H1 (cell line): ENCODE data around the gene NINJ2. TPM values are rescaled to one million over a fixed set of nuclear protein-coding genes. Genes with fewer than 3 reads are reported as not detected.

Experiments
- E2F6 ChIP-seq: IDR thresholded peaks from 2 replicates; pipeline ENCODE4 v1.6.1; 2012; ENCODE audit warnings: inconsistent platforms
- POLR2AphosphoS5 ChIP-seq: IDR thresholded peaks from 2 replicates; pipeline ENCODE4 v1.6.1; 2011; ENCODE audit warnings: low read depth, low read length
- RFX5 ChIP-seq: IDR thresholded peaks from 2 replicates; pipeline ENCODE4 v1.6.1; 2011; ENCODE audit warnings: low read depth, low read length, improper control_type of control experiment, borderline replicate concordance
- RNF2 ChIP-seq: fragments of 200-900, 300-1000 bp; sonication (generic); IDR thresholded peaks from 2 replicates; pipeline ENCODE4 v1.7.1; 2016; ENCODE audit warnings: borderline replicate concordance, low read depth, mild to moderate bottlenecking, antibody characterized with exemption, low read length; ENCODE audit not compliant: poor library complexity, severe bottlenecking; ENCODE audit errors: missing control alignments
- SP2 ChIP-seq: IDR thresholded peaks from 2 replicates; pipeline ENCODE4 v1.6.1; 2012; ENCODE audit warnings: mild to moderate bottlenecking, low read length, inconsistent platforms
- TBP ChIP-seq: IDR thresholded peaks from 2 replicates; pipeline ENCODE4 v1.6.1; 2011; ENCODE audit warnings: low read depth, low read length, improper control_type of control experiment
- USF2 ChIP-seq: IDR thresholded peaks from 2 replicates; pipeline ENCODE4 v1.6.1; 2011; ENCODE audit warnings: low read length, improper control_type of control experiment
- ZNF274 ChIP-seq: IDR thresholded peaks from 2 replicates; pipeline ENCODE4 v1.7.0; 2012; ENCODE audit warnings: low read length, borderline replicate concordance; ENCODE audit errors: extremely low read depth
- polyA plus RNA-seq, 7 experiments: library from polyadenylated mRNA; depleted of rRNA in 3 of 7; stranded (reverse) in 5 of 7; unstranded in 2 of 7; fragments of >200 nt in 5 of 7; fragments of 200-250 nt in 2 of 7; gene quantifications; 1 replicate in 5 of 7; 2 replicates in 1 of 7; 4 replicates in 1 of 7; pipeline versions ENCODE4 v1.2.1 to v1.2.3, GENCODE V29; 2011 to 2013; ENCODE audit warnings: missing spikeins in 2 of 7, mixed read lengths in 2 of 7
- total RNA-seq: library from RNA; stranded (reverse); fragmentation: NEBNext Ultra II Directional; extraction: Animal tissue kit (Norgen Biotek cat#: 25700); gene quantifications from 2 replicates; pipeline ENCODE4 v1.2.1, GENCODE V29; 2021

Gene NINJ2
- total and polyA plus RNA-seq, 2 of the 8 experiments (the other 6 are each of a cell fraction or from before 2014, with no cell fraction given), result 1.4 TPM; not detected in 1

GRCh38 chr12:569803-570434, 93.3 kb downstream of the NINJ2 start (continued):
- no peak for TF ChIP-seq SP2
- TF ChIP-seq E2F6, result peak; percentile 9; the same call in 1 of the 2 replicates
- TF ChIP-seq TBP, result no peak
- no peak for TF ChIP-seq ZNF274
- TF ChIP-seq RFX5, result no peak
- TF ChIP-seq USF2, result no peak
- no peak for TF ChIP-seq POLR2AphosphoS5
- TF ChIP-seq RNF2, result no peak
